ENCODE results near the gene PPP1R13B.
"Not testable (repeated sequence)": the region's sequence is repeated elsewhere in the genome, so short reads cannot be mapped to it uniquely, and the experiment has no call there.

Gene PPP1R13B

DNA sequence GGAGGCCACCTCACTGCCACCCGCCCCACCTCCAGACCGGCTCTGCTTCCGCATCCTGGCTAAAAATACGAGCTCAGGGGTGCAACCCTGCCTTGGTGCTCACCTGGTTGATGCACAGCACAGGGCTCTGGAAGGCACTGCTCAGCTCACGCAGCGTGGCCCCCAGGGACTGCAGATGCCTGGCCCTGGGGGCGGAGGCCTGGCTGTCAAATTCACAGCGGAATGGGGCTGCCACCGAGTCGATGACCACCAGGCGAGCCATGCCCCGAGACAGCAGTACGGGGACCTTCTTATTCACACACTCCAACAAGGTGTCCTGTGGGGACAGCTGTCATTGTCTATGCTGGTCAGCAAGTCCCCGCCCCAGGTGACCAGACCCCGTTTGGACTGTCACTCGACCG lies 148.1 kb downstream of the PPP1R13B start:
- DNase-seq (ENCODE audit: low read depth) = no peak

DNA sequence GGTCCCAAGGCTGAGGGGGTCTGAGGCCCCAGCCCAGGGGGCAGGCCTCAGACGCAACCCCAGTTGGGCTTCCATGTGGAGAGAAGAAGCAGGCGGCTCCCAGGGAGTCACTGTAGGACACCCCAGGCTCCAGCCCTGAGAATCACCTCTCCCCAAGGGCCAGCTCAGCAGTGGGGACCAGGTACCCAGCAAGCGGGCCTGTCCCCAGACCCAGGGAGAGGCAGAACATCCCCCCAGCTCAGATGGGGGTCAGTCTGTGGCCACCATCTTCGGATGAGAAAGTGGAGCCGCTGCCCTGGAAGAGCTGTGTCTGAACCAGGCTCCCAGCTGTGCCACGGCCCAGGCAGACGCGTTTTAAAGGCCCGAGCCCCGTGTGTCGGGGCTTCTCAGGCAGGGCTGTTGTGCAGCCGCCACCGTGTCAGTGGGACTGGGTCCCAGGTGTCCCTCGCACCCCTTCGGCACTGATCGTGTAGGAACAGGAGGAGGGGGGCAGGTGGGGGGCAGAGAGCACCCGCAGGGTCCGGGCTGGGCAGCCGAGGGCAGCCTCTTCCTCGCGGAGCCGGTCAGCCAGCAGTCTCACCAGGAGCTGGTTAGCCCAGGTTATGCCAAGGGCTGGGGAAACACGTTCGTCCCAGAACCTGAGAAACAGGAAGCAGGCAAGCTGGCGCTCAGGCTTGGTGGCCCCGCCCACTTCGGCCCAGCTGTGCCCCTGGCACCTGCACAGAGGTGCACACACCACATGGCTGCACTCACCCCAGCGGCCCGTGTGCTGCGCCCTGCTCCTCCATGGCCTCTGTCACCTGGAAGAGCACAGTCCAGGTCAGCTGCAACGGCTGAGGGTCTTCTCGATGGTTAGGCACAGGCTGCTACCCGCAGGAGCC lies 148.8 kb downstream of the PPP1R13B start:
- no peak for DNase-seq (ENCODE audit: low read depth)

DNA sequence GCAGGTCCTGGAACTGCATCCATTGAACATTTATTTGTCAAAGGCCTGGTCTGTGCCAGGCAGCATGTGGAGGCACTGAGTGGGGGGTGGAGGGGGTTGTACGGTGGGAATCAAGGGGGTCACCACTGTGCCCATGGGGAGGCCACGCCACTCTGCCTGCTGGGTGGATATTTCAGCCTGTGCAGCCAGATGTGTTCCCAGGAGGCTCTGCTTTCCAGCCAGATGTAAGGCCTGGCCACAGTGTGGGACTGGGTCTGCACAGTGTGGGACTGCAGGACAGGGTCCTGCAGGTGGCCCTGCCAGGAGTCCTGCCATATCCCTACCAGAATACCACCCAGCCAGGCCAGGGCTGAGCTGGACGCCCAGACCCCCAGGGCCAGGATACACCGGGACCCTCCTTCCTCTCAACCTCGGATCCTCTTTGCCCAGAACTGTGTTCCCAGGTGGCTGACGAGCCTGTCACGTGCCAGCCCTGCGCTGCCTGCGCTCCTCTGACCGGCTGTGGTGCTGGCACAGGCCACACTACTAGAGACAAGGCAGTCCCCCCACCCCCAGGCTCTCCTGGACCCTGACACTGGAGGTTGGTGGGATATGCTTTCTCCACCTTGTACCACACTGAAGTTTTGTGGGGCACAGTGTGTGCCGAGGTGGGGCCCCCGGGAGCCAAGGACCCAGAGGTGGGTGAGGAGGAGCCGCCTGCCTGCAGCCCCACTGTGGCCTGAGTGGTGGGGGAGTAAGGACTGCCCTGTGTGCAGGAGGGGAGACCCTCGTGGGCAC lies 149.6 kb downstream of the PPP1R13B start:
- DNase-seq (ENCODE audit: low read depth) = no peak

DNA sequence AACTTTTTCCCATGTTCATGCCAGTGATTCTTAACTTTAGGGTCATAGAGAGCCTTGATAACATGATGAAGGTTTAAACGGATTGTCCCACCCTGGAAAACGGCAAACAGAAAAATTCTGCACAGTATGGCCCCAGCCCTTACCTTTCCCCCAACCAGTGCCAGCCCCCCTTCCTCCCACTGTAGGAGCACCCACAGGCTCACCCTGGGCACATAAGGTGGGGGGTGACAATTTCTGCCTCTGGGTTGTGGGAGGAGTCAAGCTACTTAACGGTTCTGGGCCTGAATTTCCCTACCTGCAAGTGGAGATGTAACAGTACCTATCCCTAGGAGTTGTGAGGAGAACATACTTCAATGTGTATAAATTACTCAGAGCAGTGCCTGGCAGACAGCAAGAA lies 150.2 kb downstream of the PPP1R13B start:
- DNase-seq (ENCODE audit: low read depth) = no peak

DNA sequence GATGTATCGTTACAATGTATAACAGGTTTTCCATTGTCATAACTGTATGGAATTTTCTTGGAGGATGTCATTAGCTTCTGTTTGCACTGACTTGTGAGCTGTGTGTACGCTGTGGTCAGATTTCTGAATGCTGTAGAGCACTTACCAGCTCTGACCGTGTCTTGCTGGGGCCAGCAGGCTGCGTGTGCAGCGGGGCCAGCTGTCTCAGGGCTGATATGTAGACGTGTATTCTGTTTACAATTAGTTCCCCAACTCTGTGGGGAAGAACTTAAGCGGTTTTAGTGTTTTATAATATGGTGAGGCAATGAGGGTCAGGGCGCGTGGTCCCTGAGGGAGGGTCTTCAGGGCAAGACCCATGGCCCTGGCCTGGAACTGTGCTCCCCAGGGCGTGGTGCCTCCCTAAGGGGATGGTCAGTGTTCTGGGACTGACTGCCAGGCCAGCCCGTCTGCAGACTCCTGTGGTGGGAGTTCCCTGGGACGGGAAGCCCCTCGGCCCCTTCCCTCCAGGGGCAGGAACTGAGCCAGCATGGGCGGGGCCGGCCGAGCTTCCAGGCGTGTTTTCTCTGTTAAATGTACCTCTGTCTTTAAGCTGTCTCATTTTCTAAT lies 150.8 kb downstream of the PPP1R13B start:
- DNase-seq (ENCODE audit: low read depth) = no peak

DNA sequence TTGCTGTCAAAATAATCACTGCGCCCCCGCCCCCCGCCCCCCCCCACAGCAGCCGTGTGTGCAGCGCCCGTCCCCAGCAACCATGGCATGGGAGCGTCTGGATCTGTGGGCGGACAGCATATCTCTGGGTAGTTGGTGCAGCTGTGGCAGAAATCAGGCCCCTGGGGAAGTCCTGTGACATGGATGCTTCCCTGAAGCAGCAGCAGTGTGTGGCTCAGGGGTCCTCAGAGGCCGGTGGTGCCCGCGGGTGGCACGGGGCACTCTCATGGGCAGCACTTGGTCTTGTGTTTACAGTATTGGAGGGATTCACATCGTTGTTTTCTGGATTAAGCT lies 151.3 kb downstream of the PPP1R13B start:
- no peak for DNase-seq (ENCODE audit: low read depth)

DNA sequence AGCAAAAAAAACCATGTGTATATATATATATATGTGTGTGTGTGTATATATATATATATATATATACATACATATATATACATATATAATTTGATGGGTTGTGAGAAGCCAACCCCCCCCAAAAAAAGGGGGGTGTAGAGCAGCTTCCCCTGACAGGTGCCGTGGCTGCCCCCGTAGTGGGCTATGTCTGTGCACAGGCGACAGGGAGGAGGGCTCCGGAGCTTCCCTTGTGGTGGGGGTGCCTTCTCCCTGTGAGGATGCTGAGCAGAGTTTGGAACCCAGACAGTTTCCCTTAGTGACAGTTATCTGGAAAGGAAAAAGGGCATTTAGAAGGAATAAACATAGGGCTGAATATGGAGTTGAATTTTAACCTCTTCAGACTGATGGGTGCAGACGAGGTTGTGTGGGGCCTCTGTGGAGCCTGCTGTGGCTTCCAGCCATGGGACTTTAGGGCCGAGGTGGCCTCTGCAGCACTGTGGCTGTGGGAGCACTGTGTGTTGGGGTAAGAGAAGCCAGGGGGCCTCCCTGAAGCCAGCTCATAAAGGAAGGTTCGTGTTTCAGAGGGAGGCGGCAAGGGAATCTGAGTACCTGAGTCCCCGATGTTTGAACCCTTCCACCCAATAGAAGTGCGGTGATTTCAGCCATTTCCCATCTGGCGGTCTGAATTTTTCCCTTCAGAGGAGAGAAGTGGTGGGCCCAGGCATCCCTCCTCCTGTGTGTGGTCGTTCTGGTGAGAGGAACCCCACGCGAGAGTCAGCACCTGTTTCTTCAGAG lies 151.9 kb downstream of the PPP1R13B start:
- no peak for DNase-seq (ENCODE audit: low read depth)

DNA sequence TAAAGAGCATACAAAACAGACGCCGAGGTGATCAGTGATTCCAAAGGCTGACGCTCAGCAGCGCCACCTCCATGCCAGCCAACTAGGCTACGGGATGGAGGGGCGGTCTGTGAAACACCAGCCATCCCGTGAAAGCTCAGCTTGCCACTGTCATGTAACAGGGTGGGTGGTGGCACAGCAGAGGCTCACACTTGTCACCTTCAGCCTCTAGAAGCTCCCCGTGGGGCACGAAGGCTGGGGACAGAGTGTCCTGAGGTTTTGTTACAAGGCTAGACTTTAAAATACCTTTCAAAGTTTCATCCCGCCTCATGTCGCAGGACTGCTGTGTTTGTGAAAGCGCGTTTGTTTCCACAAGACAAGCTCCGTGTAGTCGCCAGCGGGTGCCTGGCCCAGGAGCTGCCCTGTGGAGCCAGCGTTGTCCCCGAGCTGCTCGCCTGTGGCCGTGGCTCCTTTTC lies 152.8 kb downstream of the PPP1R13B start:
- no peak for DNase-seq (ENCODE audit: low read depth)

DNA sequence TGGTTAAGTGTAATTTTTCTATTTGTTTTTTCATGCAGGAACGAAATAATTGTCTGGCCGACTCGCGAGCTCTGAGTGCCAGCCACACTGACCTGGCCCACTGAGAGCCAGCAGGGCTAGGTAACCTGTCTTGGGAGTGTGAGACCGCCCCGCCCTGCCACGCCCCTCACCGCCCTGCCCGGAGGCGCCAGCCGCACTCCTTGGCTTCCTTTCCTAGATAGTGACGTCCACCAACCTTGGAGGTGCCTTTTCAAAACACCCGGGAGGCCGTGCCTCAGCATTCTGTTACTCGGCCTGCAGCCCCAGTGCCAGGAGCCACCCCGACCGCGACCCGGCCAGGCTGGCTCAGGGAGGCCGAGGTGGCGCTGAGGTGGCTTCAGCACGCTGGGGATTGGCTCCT lies 153.9 kb downstream of the PPP1R13B start:
- DNase-seq (ENCODE audit: low read depth) = no peak

DNA sequence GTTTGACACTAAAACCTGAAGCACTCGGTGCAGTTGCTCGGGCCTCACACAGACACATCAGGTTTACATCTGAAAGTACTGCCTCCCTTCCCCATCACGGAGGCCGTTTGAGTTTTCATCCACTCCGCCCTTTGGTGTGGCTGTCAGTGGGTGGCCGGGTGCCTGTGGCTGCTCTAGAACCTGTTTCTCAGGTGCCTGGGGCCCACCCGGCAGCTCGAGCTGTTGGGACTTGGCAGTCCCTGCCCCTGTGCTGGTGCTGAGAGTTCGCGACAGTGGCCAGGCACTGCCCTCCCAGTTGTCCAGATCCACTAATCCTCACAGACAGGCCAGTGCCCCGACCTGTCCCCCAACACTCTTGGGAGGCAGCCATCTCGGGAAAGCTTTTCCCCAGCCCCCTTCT lies 154.5 kb downstream of the PPP1R13B start:
- DNase-seq (ENCODE audit: low read depth) = no peak

DNA sequence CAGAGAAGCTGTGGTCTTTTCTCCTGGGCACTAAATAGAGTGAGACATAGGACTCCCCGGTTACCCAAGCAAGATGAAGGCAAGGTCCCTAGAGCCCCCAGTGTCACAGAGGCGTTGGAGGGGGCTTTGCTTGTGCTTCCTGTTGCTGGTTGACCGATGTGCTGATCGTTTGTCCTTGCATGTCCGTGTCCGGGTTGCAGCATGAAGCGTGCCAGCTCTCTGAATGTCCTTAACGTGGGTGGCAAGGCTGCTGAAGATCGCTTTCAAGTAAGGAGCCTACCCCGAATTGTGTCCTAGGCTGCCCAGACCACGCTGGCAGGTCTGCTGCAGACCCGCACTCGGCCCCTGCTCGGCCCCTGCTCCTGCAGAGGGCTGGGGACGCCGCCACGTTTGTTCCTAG lies 155.2 kb downstream of the PPP1R13B start:
- DNase-seq (ENCODE audit: low read depth) = no peak

DNA sequence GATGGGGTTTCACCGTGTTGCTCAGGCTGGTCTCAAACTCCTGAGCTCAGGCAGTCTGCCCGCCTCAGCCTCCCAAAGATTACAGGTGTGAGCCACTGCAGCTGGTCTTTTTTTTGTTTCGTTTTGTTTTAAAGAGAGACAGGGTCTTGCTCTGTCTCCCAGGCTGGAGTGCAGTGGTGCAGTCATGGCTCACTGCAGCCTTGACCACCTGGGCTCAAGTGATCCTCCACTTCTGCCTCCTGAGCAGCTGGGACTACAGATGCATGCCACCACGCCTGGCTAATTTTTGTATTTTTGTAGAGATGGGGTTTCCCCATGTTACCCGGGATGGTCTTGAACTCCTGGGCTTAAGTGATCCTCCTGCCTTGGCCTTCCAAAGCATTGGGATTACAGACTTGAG lies 155.7 kb downstream of the PPP1R13B start:
- not testable (repeated sequence) for DNase-seq (ENCODE audit: low read depth)

DNA sequence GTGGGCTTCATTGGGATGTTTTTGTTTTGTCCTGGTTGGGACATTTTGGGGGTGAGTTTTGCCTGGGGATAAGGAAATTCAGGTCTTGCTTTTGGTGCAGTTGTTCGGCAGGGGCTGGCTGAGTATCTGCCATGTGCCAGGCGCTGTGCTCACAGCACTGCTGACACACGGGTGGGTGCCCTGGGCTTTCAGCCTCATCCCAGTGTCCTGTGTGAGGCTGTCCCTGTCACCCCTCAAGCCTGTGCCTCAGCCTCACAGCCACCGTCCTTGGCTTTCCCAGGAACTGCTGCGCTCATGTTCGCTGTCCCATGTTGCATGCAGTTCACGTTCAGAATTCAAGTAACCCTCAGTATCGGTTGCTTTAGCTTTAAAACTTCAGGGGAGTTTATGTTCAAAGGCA lies 157.0 kb downstream of the PPP1R13B start:
- DNase-seq (ENCODE audit: low read depth) = no peak

DNA sequence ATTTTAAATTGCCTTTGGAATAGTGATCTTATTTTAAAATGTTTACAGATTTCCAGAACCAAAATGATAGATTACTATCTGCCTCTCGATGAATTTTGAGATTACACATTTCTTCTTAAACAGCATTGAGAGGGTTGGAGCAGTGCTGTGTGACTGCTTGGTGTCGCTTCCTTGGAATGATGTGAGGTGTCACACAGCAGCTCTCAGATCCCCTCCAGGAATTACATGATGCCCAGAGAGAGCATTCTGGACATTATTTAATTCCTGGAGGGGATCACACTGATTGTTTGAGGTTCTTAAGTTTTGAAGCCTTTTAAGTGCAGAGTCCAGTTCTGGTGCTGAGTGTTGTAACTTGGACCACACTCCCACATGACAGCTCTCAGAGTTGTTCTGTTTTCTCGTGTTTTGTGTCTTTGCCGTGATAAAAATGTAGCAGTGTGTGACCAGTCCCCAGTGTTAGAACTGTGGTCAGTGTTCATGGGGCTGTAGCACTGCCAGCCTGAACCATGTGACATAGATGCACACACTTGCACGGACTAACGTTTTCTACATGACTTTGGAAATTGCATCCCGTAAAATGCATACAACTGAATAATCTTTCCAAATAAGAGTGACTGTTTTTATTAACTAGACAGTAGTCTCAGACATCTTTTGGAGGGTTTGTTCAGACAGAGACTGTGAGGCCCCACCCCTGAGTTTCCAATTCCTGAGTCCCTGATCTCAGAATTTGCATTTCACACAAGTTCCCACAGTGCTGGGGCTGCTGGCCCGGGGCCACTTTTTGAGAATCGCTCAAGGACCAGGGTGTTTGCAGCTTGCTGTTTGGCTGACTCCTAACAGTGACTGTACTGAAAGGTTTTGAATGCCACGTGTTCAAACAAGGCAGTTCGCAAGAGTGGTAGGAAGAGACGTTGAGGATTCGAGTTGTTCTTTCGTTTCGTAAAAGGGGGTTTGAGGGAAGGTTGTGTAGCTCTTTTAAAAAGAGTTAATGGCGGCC lies 158.2 kb downstream of the PPP1R13B start:
- no peak for DNase-seq (ENCODE audit: low read depth)

DNA sequence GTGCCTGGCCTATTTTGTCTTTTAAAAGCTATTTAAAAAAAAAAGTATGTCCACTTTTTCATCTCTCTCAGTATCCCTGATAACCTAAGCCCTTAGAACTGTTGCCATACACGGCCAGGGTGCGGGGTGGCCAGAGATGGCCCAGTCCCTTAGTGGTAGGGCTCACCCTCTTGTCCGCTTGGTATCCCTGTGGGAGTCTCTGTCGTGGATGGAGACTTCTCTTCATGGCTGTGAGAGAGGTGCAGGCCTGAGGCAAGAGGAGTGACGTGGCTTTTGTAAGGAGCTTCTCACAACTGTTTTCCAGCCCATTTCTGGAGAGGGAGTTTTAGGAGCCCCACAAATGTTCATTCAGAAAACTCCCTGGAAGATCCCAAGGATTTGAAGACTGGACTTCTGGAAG lies 158.9 kb downstream of the PPP1R13B start:
- no peak for DNase-seq (ENCODE audit: low read depth)

DNA sequence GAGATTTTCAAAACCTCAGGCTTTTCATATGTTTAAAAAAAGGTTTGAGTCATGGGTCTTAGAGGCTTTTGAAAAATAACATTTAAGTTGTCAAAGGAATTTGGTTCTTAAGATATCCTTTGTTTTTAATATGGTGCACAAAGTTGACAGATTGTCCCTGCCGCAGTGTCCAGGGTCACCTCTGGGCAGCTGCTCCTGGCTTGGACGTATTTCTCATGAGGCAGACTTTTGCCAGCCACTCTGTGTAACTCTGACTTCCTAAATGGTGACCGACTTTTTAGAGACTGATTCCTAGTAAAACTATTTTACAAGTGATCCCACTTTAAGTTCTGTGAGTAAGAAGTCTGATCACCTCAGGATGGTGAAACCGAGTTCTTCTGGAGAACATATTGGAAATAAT lies 159.7 kb downstream of the PPP1R13B start:
- DNase-seq (ENCODE audit: low read depth) = no peak

DNA sequence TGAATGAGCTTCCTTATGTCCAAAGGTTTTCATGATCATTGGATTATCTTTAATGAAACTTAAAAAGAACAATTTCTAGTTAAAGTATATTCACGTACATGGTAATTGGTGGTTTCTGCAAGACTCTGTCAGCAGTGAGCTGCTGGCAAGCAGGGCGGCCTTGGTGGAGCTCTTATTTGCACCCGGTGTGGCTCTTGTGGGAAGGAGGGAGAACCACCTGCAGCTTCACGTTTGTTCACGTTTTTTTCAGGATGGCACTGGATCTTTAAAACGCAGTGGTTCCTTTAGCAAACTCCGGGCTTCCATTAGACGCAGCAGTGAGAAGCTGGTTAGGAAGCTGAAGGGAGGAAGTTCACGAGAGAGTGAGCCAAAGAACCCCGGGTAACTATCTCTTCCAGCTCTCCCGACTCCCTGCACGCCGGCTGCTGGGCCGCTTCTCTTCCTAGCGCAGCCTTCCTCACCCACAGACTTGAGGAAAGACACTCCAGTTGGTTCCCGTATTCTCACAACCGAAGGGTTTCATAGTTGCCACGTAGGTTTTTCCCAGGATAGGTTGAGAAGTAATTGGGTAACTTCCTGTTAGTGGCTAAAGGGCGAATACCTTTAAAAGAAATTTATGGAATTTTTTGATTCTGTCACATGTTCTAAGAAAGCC lies 160.4 kb downstream of the PPP1R13B start:
- DNase-seq (ENCODE audit: low read depth) = no peak

DNA sequence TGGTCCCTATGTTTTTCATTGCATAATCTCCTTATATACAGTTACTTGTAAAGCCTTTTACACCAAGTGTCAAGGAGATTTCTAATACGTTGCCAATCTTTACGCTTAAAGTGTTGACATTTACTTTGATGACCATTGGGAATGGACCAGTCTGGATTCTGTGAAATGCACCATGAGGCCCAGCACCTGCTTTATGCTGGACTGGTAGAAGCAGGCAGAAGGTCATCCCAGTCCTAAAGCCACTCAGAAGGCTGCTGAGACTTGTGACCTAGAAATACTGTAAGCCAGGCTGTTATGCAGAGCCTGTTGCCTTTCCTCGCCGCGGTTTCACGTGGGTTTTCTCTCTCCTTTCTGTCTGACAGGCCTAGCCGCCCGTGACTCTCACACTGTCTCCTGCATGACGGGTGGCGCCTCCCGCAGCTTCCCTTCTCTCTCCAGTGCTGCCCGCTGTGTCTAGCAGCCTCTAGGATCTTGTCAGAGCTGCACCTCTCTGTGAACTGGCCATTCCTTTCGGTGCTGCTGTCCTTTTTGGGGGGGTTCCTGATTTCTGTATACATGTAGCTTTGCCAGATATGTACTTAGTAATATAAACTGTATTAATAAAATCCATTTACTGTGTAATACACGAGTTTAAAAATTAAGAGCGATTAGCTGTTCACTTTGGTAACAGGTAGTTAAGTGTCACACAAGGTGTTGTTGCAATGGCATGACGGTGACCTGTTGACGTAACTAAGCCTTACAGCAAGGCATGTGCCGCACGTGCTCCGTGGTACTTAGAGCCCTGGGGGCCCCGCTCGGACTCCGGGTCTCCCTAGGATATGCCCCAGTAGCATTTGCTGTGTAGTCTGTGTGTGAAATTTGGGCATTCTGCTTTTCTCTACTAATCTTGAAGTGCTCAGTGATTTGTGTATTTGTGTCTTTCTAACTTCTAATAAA lies 161.8 kb downstream of the PPP1R13B start:
- DNase-seq (ENCODE audit: low read depth) = no peak

DNA sequence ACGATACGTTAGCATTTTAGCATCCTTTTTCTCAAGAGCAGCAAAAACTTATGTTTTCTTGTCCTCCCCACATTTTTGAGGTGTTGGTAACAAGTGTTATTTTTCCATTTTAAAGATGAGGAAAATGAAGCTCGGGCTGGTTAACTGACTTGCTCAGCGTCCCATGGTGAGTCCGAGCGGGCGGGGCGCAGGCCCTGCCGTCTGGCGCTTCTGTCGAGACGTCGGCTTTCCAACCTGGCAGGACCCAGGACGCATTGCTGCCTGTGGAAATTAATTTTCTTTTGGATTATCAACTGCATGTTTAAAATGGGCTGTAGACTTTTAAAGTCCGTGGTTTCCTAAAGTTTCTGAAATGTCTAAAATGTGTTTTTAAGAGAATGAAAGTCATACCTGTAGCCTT lies 162.5 kb downstream of the PPP1R13B start:
- no peak for DNase-seq (ENCODE audit: low read depth)

Measured in GM04504 (cell line).